Endodermal cell (in vitro differentiated cells): ENCODE measurements around the gene SUPT16H. TPM values are rescaled to one million over a fixed set of nuclear protein-coding genes. Genes with fewer than 3 reads are reported as not detected.
A peak's percentile ranks its signal among the peaks of the same experiment; 100 is the strongest.

Experiments used
- DNase-seq: peaks from one replicate; pipeline ENCODE4 v3.0.0-alpha.2; 2017
- H3K27ac ChIP-seq: 2 replicates; pipeline ENCODE4 v1.5.1; 2013; ENCODE audit warnings: mild to moderate bottlenecking, low read depth, low read length, moderate library complexity
- H3K27me3 ChIP-seq: 2 replicates; pipeline ENCODE4 v1.6.1; 2013; ENCODE audit warnings: mild to moderate bottlenecking, low read length, moderate library complexity; ENCODE audit not compliant: insufficient read depth, control insufficient read depth, poor library complexity, severe bottlenecking
- H3K36me3 ChIP-seq: 2 replicates; pipeline ENCODE4 v1.7.0; 2013; ENCODE audit warnings: mild to moderate bottlenecking, low read length, moderate library complexity; ENCODE audit not compliant: control insufficient read depth, insufficient read depth
- H3K4me1 ChIP-seq: one replicate; pipeline ENCODE4 v1.7.0; 2013; ENCODE audit warnings: low read length; ENCODE audit not compliant: control insufficient read depth, insufficient read depth
- H3K4me3 ChIP-seq: 2 replicates; pipeline ENCODE4 v1.5.1; 2013; ENCODE audit warnings: mild to moderate bottlenecking, low read length, moderate library complexity
- H3K9ac ChIP-seq: 2 replicates; pipeline ENCODE4 v1.6.1; 2013; ENCODE audit warnings: mild to moderate bottlenecking, low read length, moderate library complexity; ENCODE audit not compliant: poor library complexity, severe bottlenecking; ENCODE audit errors: extremely low read depth
- H3K9me3 ChIP-seq: 2 replicates; pipeline ENCODE4 v1.6.1; 2013; ENCODE audit warnings: mild to moderate bottlenecking, low read length, moderate library complexity; ENCODE audit not compliant: control insufficient read depth
- H3K27ac Mint-ChIP-seq: 2 replicates; pipeline ENCODE4 v1.8.0; 2020; ENCODE audit warnings: mixed read lengths
- H3K27me3 Mint-ChIP-seq: 2 replicates; pipeline ENCODE4 v1.8.0; 2021; ENCODE audit warnings: mild to moderate bottlenecking, mixed read lengths; ENCODE audit not compliant: insufficient read depth
- H3K36me3 Mint-ChIP-seq: 2 replicates; pipeline ENCODE4 v1.8.0; 2020; ENCODE audit warnings: low read depth, mixed read lengths
- H3K4me1 Mint-ChIP-seq: 2 replicates; pipeline ENCODE4 v1.8.0; 2020; ENCODE audit warnings: mixed read lengths
- H3K4me3 Mint-ChIP-seq: 2 replicates; pipeline ENCODE4 v1.8.0; 2020; ENCODE audit warnings: mild to moderate bottlenecking, moderate library complexity, mixed read lengths
- H3K9me3 Mint-ChIP-seq: 2 replicates; pipeline ENCODE4 v1.8.0; 2020; ENCODE audit warnings: mild to moderate bottlenecking, mixed read lengths
- WGBS, 2 experiments: methylation state at CpG; one replicate each; pipeline versions ENCODE4 v1.1.5 to v1.1.7; 2013; ENCODE audit warnings: missing lambda C conversion rate in 2 of 2, mixed read lengths in 1 of 2; ENCODE audit not compliant: insufficient coverage in 1 of 2, insufficient read length in 1 of 2; 5-methylcytosine and 5-hydroxymethylcytosine counted together
- total RNA-seq, 2 donors: library from RNA; stranded (reverse); fragmentation: NEBNext Ultra II Directional in 1 of 2; extraction: Animal tissue kit (Norgen Biotek cat#: 25700) in 1 of 2; gene quantifications; 2 replicates in 1 of 2; 3 replicates in 1 of 2; pipeline ENCODE4 v1.2.1, GENCODE V29; 2021
- TF ChIP-seq, protein P1 (sequence below): fragments of 200-600 bp; sonication (generic); conservative IDR thresholded peaks from 2 replicates; pipeline ENCODE4 v1.5.0; 2021; ENCODE audit warnings: antibody characterized with exemption, mild to moderate bottlenecking

Gene SUPT16H
- total RNA-seq, 2 donors from 2014 or later, result 147 to 181 TPM

DNA sequence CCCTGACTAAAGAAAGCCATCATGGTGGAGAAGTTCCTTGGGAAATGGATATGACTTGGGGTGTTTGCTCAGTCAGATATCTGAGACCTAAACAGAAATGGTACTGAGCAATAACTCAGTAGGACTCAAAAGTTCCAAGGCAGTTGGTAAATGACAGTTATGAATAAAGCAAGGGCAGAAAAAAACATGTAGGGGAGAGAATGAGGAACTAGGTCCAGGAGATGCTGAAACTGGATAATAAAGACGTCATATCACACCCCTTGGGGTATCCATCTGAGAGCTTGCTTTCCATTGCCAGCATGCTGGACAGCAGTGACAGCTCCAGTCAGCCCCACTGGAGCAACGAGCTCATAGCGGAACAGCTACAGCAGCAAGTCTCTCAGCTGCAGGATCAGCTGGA, 66.4 kb downstream of the SUPT16H start:
- no peaks in the 10 kb centered on the region for H3K36me3 Mint-ChIP-seq
- H3K27ac Mint-ChIP-seq, result no peak overlapping the region
- Histone ChIP-seq H3K4me3 (no peak overlapping the region), H3K4me1 (no peaks in the 10 kb centered on the region), H3K27me3 (no peaks in the 10 kb centered on the region), H3K36me3 (no peaks in the 10 kb centered on the region), H3K9ac (no peak overlapping the region), H3K27ac (no peak overlapping the region), H3K9me3 (no peaks in the 10 kb centered on the region)
- peaks cover 9% of the 10 kb centered on the region for H3K27me3 Mint-ChIP-seq
- no peak overlapping the region for H3K4me3 Mint-ChIP-seq
- TF ChIP-seq, protein P1, sequence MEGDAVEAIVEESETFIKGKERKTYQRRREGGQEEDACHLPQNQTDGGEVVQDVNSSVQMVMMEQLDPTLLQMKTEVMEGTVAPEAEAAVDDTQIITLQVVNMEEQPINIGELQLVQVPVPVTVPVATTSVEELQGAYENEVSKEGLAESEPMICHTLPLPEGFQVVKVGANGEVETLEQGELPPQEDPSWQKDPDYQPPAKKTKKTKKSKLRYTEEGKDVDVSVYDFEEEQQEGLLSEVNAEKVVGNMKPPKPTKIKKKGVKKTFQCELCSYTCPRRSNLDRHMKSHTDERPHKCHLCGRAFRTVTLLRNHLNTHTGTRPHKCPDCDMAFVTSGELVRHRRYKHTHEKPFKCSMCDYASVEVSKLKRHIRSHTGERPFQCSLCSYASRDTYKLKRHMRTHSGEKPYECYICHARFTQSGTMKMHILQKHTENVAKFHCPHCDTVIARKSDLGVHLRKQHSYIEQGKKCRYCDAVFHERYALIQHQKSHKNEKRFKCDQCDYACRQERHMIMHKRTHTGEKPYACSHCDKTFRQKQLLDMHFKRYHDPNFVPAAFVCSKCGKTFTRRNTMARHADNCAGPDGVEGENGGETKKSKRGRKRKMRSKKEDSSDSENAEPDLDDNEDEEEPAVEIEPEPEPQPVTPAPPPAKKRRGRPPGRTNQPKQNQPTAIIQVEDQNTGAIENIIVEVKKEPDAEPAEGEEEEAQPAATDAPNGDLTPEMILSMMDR, result no peak
- H3K4me1 Mint-ChIP-seq, result peaks cover 8% of the 10 kb centered on the region
- DNase-seq, result peak; percentile 48
- 72 to 84% methylated on average over 3 of the region's 3 CpGs for WGBS, 2 experiments
- no peaks in the 10 kb centered on the region for H3K9me3 Mint-ChIP-seq

DNA sequence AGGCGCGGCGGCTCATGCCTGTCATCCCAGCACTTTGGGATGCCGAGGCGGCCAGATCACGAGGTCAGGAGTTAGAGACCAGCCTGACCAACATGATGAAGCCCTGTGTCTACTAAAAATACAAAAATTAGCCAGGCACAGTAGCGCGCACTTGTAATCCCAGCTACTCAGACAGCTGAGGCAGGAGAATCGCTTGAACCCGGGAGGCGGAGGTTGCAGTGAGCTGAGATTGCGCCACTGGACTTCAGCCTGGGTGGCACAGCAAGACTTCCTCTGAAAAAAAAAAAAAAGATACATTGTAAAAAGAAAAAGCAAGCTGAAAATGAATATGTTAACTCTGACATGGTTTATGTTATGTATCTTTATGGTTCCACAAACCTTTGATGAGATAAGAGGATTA, 70.3 kb downstream of the SUPT16H start:
- H3K36me3 Mint-ChIP-seq, result no peaks in the 10 kb centered on the region
- peaks cover 4% of the 10 kb centered on the region for H3K27me3 Mint-ChIP-seq
- H3K27me3 ChIP-seq, result no peaks in the 10 kb centered on the region
- H3K4me3 ChIP-seq, result no peak overlapping the region
- H3K4me3 Mint-ChIP-seq, result no peak overlapping the region
- H3K4me1 ChIP-seq, result no peaks in the 10 kb centered on the region
- no peak overlapping the region for H3K27ac Mint-ChIP-seq
- TF ChIP-seq, protein P1, result no peak
- H3K36me3 ChIP-seq, result no peaks in the 10 kb centered on the region
- DNase-seq, result no peak
- H3K27ac ChIP-seq, result no peak overlapping the region
- H3K9me3 Mint-ChIP-seq, result no peaks in the 10 kb centered on the region
- H3K4me1 Mint-ChIP-seq, result peaks cover 7% of the 10 kb centered on the region
- H3K9ac ChIP-seq, result no peak overlapping the region
- WGBS, 2 experiments, result 86 to 87% methylated on average over 11 to 12 of the region's 12 CpGs
- H3K9me3 ChIP-seq, result no peaks in the 10 kb centered on the region

DNA sequence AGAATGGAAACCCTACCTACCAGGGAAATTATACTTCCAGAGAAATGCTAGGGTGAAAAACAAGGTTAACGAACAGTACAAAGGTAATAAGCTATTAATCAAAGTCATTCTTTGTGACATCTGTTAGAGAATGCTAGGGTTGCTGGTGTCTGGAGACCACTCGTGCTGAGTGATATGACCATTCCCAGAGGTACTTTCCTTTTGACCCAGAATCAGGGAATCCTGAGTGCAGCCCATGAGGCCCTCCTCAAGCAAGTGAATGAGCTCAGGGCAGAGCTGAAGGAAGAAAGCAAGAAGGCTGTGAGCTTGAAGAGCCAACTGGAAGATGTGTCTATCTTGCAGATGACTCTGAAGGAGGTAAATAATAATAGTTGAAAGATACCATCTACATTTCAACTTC, 72.2 kb downstream of the SUPT16H start:
- Mint-ChIP-seq H3K9me3 (no peaks in the 10 kb centered on the region), H3K4me1 (peaks cover 19% of the 10 kb centered on the region), H3K36me3 (no peaks in the 10 kb centered on the region), H3K27ac (no peak overlapping the region), H3K4me3 (no peak overlapping the region), H3K27me3 (no peaks in the 10 kb centered on the region)
- H3K36me3 ChIP-seq, result no peaks in the 10 kb centered on the region
- H3K4me3 ChIP-seq, result no peak overlapping the region
- TF ChIP-seq, protein P1, result no peak
- 95 to 100% methylated on average over 2 of the region's 2 CpGs for WGBS, 2 experiments
- no peaks in the 10 kb centered on the region for H3K9me3 ChIP-seq
- no peak overlapping the region for H3K27ac ChIP-seq
- no peaks in the 10 kb centered on the region for H3K4me1 ChIP-seq
- no peak for DNase-seq
- H3K9ac ChIP-seq, result no peak overlapping the region
- no peaks in the 10 kb centered on the region for H3K27me3 ChIP-seq
